Liver (tissue), 9 donors: ENCODE results near the gene ZNF559. TPM values are rescaled to one million over a fixed set of nuclear protein-coding genes. Genes with fewer than 3 reads are reported as not detected.
A peak's percentile ranks its signal among the peaks of the same experiment; 100 is the strongest.

Experiments
- DNase-seq: peaks from one replicate; pipeline ENCODE4 v3.0.0-alpha.2; 2017; ENCODE audit warnings: low spot score
- H3K27ac ChIP-seq, 2 donors: one replicate each; pipeline ENCODE4 v1.7.0; 2013; ENCODE audit warnings: inconsistent platforms in 2 of 2, low read length in 2 of 2, control low read depth in 1 of 2, low read depth in 1 of 2, mild to moderate bottlenecking in 1 of 2
- H3K27me3 ChIP-seq, 4 donors: one replicate each; pipeline versions ENCODE4 v1.6.1 to v1.7.0; 2013; ENCODE audit warnings: low read length in 3 of 4, inconsistent platforms in 1 of 4, mild to moderate bottlenecking in 1 of 4, moderate library complexity in 1 of 4; ENCODE audit not compliant: control insufficient read depth in 4 of 4, insufficient read depth in 4 of 4
- H3K36me3 ChIP-seq, 4 donors: one replicate each; pipeline versions ENCODE4 v1.6.1 to v1.7.0; 2013; ENCODE audit warnings: low read length in 3 of 4, mild to moderate bottlenecking in 3 of 4, low read depth in 1 of 4, moderate library complexity in 1 of 4; ENCODE audit not compliant: control insufficient read depth in 4 of 4, insufficient read depth in 3 of 4
- H3K4me1 ChIP-seq, 4 donors: one replicate each; pipeline versions ENCODE4 v1.6.1 to v1.7.0; 2013; ENCODE audit warnings: low read length in 3 of 4, mild to moderate bottlenecking in 3 of 4, moderate library complexity in 1 of 4; ENCODE audit not compliant: control insufficient read depth in 4 of 4, insufficient read depth in 4 of 4
- H3K4me3 ChIP-seq, 3 donors: one replicate each; pipeline versions ENCODE4 v1.6.1 to v1.7.0; 2013; ENCODE audit warnings: low read length in 3 of 3, control low read depth in 1 of 3, low read depth in 1 of 3, mild to moderate bottlenecking in 1 of 3
- H3K9ac ChIP-seq, 2 donors: one replicate each; pipeline ENCODE4 v1.7.0; 2013; ENCODE audit warnings: low read length in 2 of 2, mild to moderate bottlenecking in 2 of 2, moderate library complexity in 2 of 2, control low read depth in 1 of 2, low read depth in 1 of 2
- H3K9me3 ChIP-seq, 4 donors: one replicate each; pipeline versions ENCODE4 v1.6.1 to v1.7.0; 2013; ENCODE audit warnings: low read length in 3 of 4; ENCODE audit not compliant: control insufficient read depth in 4 of 4
- CTCF ChIP-seq: fragments of 150-350 bp; IDR thresholded peaks from 2 replicates; pipeline ENCODE4 v1.5.1; 2017; ENCODE audit warnings: improper control_type of control experiment, low read depth, low read length; ENCODE audit not compliant: missing input control
- EGR1 ChIP-seq, 2 donors: IDR thresholded peaks; 2 replicates each; pipeline ENCODE4 v1.6.1; 2016 to 2018; ENCODE audit warnings: antibody characterized with exemption in 2 of 2, low read depth in 2 of 2
- FOXA1 ChIP-seq: IDR thresholded peaks from 2 replicates; pipeline ENCODE4 v1.6.1; 2016; ENCODE audit warnings: antibody characterized with exemption
- FOXA2 ChIP-seq: IDR thresholded peaks from 2 replicates; pipeline ENCODE4 v1.6.1; 2016; ENCODE audit warnings: antibody characterized with exemption
- GABPA ChIP-seq, 2 donors: IDR thresholded peaks in 1 of 2; conservative IDR thresholded peaks in 1 of 2; 2 replicates each; pipeline ENCODE4 v1.6.1; 2016; ENCODE audit warnings: antibody characterized with exemption in 2 of 2, mild to moderate bottlenecking in 1 of 2, moderate library complexity in 1 of 2
- HNF4A ChIP-seq, 2 donors: conservative IDR thresholded peaks; 2 replicates each; pipeline ENCODE4 v1.6.1; 2016; ENCODE audit warnings: antibody characterized with exemption in 2 of 2, mild to moderate bottlenecking in 2 of 2
- HNF4G ChIP-seq: IDR thresholded peaks from 2 replicates; pipeline ENCODE4 v1.6.1; 2016; ENCODE audit warnings: antibody characterized with exemption
- JUND ChIP-seq, 2 donors: IDR thresholded peaks; 2 replicates each; pipeline ENCODE4 v1.6.1; 2016; ENCODE audit warnings: antibody characterized with exemption in 2 of 2
- NR2F2 ChIP-seq: IDR thresholded peaks from 2 replicates; pipeline ENCODE4 v1.6.1; 2016; ENCODE audit warnings: antibody characterized with exemption
- RAD21 ChIP-seq, 2 donors: IDR thresholded peaks; 2 replicates each; pipeline ENCODE4 v1.6.1; 2016; ENCODE audit warnings: antibody characterized with exemption in 2 of 2, mild to moderate bottlenecking in 2 of 2
- SP1 ChIP-seq: IDR thresholded peaks from 2 replicates; pipeline ENCODE4 v1.6.1; 2018; ENCODE audit warnings: antibody characterized with exemption, mild to moderate bottlenecking
- TAF1 ChIP-seq: conservative IDR thresholded peaks from 2 replicates; pipeline ENCODE4 v1.6.1; 2016; ENCODE audit warnings: antibody characterized with exemption, mild to moderate bottlenecking
- YY1 ChIP-seq: IDR thresholded peaks from 2 replicates; pipeline ENCODE4 v1.6.1; 2016; ENCODE audit warnings: antibody characterized with exemption, mild to moderate bottlenecking
- WGBS: extraction: QIAGEN DNeasy Blood & Tissue Kit; methylation state at CpG from one replicate; pipeline ENCODE4 v1.1.7; 2013; 5-methylcytosine and 5-hydroxymethylcytosine counted together
- polyA plus RNA-seq, 2 donors: library from polyadenylated mRNA; stranded (reverse) in 1 of 2; unstranded in 1 of 2; fragments of 200-250 nt in 1 of 2; fragments of >200 nt in 1 of 2; fragmentation: Nextera tagmentation in 1 of 2; extraction: Ambion mirVana in 1 of 2; gene quantifications; one replicate each; pipeline versions ENCODE4 v1.2.1 to v1.2.3, GENCODE V29; 2013 to 2015
- total RNA-seq, 2 donors: library from RNA; depleted of rRNA; stranded (reverse); fragments of >200 nt; gene quantifications; one replicate each; pipeline ENCODE4 v1.2.3, GENCODE V29; 2014
- TF ChIP-seq, protein P1 (sequence below): IDR thresholded peaks from 2 replicates; pipeline ENCODE4 v1.6.1; 2016; ENCODE audit warnings: antibody characterized with exemption, mild to moderate bottlenecking
- TF ChIP-seq, protein P2 (sequence below): IDR thresholded peaks from 2 replicates; pipeline ENCODE4 v1.6.1; 2016; ENCODE audit warnings: antibody characterized with exemption
- donor health status: healthy.
- donor health status: healthy.
- donor health status: healthy.
- donor health status: healthy.
- donor health status: healthy.

Gene ZNF559
- total and polyA plus RNA-seq, 4 donors = 2.6 to 6.2 (median 3.6) TPM

DNA sequence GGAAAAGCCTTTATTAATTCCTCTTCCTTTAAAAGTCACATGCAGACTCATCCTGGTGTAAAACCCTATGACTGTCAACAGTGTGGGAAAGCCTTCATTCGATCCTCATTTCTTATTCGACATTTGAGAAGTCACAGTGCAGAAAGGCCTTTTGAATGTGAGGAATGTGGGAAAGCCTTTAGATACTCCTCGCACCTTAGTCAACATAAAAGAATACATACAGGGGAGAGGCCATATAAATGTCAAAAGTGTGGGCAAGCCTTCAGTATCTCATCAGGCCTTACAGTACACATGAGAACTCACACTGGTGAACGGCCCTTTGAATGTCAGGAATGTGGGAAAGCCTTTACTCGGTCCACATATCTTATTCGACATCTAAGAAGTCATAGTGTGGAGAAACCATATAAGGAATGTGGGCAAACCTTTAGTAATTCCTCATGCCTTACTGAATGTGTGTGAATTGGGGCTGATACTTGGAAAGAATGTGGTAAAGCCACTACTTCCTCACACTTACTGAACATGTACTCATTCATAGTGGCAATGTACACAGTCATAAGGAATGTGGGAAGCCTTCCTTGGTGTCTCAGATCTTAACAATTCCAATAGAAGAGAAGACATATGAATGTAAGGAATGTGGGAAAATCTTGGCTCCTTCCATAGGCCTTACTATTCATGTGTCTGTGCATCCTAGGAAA is 18.8 kb downstream of the ZNF559 start:
- no peak for DNase-seq
- H3K27ac ChIP-seq = no peak overlapping the region
- no peak overlapping the region for H3K9ac ChIP-seq
- H3K36me3 ChIP-seq = peaks cover 4 to 58% (median 54%) of the 10 kb centered on the region in 4 donors
- 97% methylated on average over 6 of the region's 6 CpGs for WGBS
- TF ChIP-seq, protein P1, sequence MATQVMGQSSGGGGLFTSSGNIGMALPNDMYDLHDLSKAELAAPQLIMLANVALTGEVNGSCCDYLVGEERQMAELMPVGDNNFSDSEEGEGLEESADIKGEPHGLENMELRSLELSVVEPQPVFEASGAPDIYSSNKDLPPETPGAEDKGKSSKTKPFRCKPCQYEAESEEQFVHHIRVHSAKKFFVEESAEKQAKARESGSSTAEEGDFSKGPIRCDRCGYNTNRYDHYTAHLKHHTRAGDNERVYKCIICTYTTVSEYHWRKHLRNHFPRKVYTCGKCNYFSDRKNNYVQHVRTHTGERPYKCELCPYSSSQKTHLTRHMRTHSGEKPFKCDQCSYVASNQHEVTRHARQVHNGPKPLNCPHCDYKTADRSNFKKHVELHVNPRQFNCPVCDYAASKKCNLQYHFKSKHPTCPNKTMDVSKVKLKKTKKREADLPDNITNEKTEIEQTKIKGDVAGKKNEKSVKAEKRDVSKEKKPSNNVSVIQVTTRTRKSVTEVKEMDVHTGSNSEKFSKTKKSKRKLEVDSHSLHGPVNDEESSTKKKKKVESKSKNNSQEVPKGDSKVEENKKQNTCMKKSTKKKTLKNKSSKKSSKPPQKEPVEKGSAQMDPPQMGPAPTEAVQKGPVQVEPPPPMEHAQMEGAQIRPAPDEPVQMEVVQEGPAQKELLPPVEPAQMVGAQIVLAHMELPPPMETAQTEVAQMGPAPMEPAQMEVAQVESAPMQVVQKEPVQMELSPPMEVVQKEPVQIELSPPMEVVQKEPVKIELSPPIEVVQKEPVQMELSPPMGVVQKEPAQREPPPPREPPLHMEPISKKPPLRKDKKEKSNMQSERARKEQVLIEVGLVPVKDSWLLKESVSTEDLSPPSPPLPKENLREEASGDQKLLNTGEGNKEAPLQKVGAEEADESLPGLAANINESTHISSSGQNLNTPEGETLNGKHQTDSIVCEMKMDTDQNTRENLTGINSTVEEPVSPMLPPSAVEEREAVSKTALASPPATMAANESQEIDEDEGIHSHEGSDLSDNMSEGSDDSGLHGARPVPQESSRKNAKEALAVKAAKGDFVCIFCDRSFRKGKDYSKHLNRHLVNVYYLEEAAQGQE = no peak
- TF ChIP-seq GABPA (IDR thresholded peaks at IDR 0.05 in 1 of 2, conservative IDR thresholded peaks at IDR 0.05 in 1 of 2) (no peak), FOXA1 (no peak), FOXA2 (no peak), NR2F2 (no peak), SP1 (no peak), HNF4G (no peak), YY1 (no peak), TAF1 (no peak)
- TF ChIP-seq, protein P2, sequence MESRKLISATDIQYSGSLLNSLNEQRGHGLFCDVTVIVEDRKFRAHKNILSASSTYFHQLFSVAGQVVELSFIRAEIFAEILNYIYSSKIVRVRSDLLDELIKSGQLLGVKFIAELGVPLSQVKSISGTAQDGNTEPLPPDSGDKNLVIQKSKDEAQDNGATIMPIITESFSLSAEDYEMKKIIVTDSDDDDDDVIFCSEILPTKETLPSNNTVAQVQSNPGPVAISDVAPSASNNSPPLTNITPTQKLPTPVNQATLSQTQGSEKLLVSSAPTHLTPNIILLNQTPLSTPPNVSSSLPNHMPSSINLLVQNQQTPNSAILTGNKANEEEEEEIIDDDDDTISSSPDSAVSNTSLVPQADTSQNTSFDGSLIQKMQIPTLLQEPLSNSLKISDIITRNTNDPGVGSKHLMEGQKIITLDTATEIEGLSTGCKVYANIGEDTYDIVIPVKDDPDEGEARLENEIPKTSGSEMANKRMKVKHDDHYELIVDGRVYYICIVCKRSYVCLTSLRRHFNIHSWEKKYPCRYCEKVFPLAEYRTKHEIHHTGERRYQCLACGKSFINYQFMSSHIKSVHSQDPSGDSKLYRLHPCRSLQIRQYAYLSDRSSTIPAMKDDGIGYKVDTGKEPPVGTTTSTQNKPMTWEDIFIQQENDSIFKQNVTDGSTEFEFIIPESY = no peak
- H3K9me3 ChIP-seq = peaks cover 33 to 88% (median 69%) of the 10 kb centered on the region in 4 donors
- H3K4me3 ChIP-seq = peak overlapping the region in 2 of 3 donors; percentile 16 to 66
- no peaks in the 10 kb centered on the region for H3K27me3 ChIP-seq
- H3K4me1 ChIP-seq = no peaks in the 10 kb centered on the region

GRCh38 chr19:9345005-9345404 is 21.0 kb downstream of the ZNF559 start:
- DNase-seq = no peak
- no peaks in the 10 kb centered on the region for H3K27me3 ChIP-seq
- no peak overlapping the region for H3K9ac ChIP-seq
- peaks cover 38 to 91% (median 65%) of the 10 kb centered on the region in 4 donors for H3K9me3 ChIP-seq
- WGBS = 96% methylated on average over 2 of the region's 2 CpGs
- no peaks in the 10 kb centered on the region for H3K4me1 ChIP-seq
- peaks cover 6 to 43% (median 40%) of the 10 kb centered on the region in 4 donors for H3K36me3 ChIP-seq
- H3K4me3 ChIP-seq = peak overlapping the region in 2 of 3 donors; percentile 15 to 50
- H3K27ac ChIP-seq = no peak overlapping the region
- no peak for TF ChIP-seq EGR1 (IDR thresholded peaks at IDR 0.05; ENCODE audit: low read depth in 2 of 2)
- no peak for TF ChIP-seq SP1
- no peak for TF ChIP-seq HNF4A (conservative IDR thresholded peaks at IDR 0.05)
- no peak for TF ChIP-seq RAD21 (IDR thresholded peaks at IDR 0.05)
- TF ChIP-seq HNF4G = no peak
- TF ChIP-seq, protein P1 = no peak
- TF ChIP-seq NR2F2 = no peak
- no peak for TF ChIP-seq YY1
- TF ChIP-seq JUND (IDR thresholded peaks at IDR 0.05) = no peak
- no peak for TF ChIP-seq TAF1
- no peak for TF ChIP-seq FOXA2
- TF ChIP-seq CTCF = no peak
- TF ChIP-seq, protein P2 = no peak
- TF ChIP-seq FOXA1 = no peak
- no peak for TF ChIP-seq GABPA (IDR thresholded peaks at IDR 0.05 in 1 of 2, conservative IDR thresholded peaks at IDR 0.05 in 1 of 2)
